GM19328 (cell line): ENCODE measurements around the gene ENTREP3.
"Not testable (repeated sequence)": the region's sequence is repeated elsewhere in the genome, so short reads cannot be mapped to it uniquely, and the experiment has no call there.

Source experiments
- ATAC-seq: cut with Tn5 transposase; IDR thresholded peaks from one replicate; pipeline ENCODE4 v1.9.1; 2021; ENCODE audit warnings: mild to moderate bottlenecking, moderate library complexity; ENCODE audit not compliant: unreplicated experiment

Gene ENTREP3

DNA sequence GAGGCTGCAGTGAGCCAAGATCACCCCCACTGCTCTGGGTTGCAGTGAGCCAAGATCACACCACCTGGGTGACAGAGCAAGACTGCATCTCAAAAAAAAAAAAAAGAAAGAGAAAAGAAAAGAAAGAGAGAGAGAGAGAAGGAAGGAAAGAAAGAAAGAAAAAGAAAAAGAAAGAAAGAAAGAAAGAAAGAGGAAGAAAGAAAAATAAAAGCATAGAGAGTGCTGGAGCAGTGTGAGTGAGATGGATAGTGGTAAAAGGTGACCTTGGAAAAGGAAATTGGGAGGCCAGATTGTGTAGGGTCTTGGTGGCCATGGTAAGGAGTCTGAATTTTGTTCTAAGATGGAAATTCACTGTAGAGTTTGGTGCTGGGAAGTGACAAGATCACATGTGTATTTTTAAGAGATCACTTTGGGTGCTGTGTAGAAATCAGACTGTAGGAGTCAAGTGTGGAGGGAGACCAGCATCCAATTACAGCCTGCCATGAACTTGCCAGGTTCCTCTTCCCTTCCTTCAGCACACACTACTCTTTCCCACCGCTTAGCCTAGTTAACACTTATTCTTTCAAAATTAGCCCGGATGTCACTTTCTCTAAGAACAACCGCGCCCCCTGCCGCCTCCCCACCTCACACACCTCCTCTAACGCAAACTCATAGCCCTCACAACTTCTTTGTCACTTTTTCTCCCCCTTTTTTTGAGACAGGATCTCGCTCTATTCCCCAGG is 28.9 kb downstream of the ENTREP3 start:
- ATAC-seq, result no peak

DNA sequence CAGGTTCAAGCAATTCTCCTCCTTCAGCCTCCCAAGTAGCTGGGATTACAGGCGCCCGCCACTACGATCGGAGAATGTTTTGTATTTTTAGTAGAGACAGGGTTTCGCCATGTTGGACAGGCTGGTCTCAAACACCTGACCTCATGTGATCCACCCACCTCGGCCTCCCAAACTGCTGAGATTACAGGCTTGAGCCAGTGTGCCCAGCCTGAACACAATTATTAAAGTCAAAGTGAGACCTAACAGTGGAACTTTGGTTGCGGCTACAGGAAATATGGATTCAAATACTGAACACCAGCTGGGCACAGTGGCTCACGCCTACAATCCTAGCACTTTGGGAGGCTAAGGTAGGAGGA is 29.9 kb downstream of the ENTREP3 start:
- not testable (repeated sequence) for ATAC-seq

- ATAC-seq, result no peak
Measured at GRCh38 chr1:155223047-155223446, 32.2 kb downstream of the ENTREP3 start.

DNA sequence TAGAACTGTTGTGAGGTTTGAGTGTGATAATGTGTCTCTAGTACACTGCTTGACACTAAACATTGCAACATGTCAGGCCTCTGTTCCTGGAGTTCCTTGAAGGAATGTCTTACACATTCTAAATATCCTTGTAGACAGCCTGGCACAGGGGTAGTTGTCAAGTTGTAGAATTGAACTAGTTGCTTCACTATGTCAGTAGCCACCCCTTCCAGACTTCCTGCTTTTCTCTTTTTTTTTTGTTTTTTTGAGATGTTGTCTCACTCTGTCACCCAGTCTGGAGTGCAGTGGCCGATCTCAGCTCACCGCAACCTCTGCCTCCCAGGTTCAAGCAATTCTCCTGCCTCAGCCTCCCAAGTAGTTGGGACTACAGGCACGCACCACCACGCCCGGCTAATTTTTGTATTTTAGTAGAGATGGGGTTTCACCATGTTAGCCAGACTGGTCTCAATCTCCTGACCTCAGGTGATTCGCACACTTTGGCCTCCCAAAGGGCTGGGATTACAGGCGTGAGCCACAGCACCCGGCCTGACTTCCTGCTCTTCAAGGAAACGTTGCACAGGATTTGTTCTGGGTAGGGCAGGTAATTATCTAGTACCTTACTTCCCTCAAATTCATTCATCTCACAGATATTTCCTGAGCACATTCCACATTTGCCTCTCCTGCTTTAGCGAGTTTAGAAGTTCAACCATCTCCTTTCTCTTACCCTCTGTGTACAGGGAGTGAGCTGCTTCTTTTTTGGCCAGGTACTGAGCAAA is 34.9 kb downstream of the ENTREP3 start:
- ATAC-seq, result not testable (repeated sequence)

DNA sequence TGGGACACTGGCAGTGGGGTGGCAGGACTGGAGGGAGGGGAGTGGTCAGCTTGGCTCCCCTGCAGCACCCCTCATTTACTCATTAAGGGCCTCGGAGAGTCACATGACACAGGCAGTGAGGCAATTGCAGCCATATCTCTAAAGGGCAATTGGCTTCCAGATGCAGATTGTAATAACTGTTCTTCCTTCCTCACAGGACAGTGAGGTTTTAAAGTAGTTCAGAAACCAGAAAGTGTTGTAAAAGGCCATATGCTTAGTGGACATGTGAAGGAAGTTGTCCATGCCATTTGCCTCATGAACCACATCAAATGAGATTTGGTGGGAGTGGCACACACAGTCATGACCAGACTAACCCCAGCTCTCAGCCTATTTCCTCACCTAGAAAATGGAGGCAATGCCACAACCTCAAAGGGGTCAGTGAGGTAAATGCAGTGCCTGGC is 35.7 kb downstream of the ENTREP3 start:
- ATAC-seq, result no peak

GRCh38 chr1:155218854-155219591 is 36.3 kb downstream of the ENTREP3 start:
- ATAC-seq, result no peak

- ATAC-seq, result not testable (repeated sequence)
Measured at GRCh38 chr1:155214702-155215101, 40.6 kb downstream of the ENTREP3 start.

DNA sequence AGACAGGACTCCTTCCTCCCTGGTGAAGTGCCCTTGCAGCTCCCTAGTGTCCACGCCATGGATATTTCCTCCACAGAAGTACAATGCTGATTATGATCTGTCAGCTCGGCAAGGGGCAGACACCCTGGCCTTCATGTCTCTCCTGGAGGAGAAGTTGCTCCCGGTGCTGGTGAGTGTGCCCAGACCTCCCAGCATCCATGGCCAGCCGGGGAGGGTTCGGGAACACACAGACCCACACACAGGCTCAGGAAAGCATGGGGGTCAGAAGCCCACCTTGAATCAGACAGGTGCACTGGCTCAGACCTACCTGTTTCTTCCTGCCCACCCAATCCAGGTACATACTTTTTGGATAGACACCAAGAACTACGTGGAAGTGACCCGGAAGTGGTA is 43.2 kb downstream of the ENTREP3 start:
- not testable (repeated sequence) for ATAC-seq

GRCh38 chr1:155211381-155212050 is 43.8 kb downstream of the ENTREP3 start:
- ATAC-seq, result not testable (repeated sequence)

GRCh38 chr1:155210314-155211104 is 44.8 kb downstream of the ENTREP3 start:
- ATAC-seq, result no peak

DNA sequence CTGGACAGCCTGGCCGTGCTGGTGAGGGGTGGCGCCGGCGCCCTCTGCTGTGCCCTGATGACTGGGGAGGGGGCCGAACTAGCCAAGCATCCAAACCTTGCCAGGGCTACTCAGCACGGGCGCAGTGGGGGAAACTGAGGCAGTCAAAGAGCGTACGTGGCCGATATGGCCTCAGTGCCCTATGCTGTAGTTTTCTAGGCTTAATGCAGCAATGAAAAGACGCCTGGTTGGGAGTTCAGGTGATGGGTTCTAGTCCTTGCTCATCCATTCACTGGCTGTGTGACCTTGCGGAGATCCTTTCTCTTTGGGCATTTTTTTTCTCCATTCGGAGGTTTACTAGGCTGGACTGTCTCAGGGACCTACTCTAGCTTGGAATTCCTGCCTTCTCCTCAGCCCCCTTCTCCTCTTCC is 46.0 kb downstream of the ENTREP3 start:
- no peak for ATAC-seq

DNA sequence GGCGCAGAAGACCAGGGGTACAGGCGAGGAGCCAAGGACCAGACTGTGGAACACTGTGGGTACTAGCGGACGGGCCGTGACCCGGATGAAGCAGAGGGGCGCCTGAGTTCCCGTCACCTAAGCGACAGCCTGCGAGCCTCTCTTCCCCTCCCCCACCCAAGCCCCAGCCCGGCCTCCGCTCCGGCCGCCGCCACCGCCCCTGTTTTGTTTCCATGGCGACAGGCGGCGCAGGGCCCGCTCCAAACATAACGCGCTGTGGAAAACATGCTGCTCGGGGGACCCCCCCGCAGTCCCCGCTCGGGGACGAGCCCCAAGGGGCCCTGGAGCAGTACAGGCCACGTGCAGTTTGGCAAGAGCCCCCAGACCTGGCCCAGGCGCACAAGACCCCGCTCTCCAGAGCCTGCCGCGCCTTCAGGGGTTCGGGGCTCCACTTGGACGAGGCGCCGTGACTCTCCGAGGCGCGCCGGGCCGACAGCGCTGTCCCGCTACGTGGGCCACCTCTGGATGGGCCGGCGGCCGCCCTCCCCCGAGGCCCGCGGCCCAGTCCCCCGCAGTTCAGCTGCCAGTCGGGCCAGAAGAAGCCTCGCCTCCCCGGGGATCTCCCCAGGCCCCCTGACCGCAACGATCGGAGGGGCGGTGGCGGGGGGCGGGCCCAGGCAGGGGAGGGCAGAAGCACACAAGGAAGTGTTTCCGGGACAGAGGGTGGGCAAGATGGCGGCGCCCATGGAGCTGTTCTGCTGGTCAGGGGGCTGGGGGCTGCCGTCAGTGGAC is 46.6 kb downstream of the ENTREP3 start, which contains the start of gene MTX1:
MTX1 (plus strand) TSS at position 155 of the 771 bp plus-strand sequence; CDS start at position 265, 110 bp downstream.
- no peak for ATAC-seq

GRCh38 chr1:155207806-155208540 is 47.3 kb downstream of the ENTREP3 start, which contains the start of gene THBS3:
TSS of gene THBS3 (minus strand) at chr1:155207897. CDS start at chr1:155207876, 21 bp downstream.
- no peak for ATAC-seq

DNA sequence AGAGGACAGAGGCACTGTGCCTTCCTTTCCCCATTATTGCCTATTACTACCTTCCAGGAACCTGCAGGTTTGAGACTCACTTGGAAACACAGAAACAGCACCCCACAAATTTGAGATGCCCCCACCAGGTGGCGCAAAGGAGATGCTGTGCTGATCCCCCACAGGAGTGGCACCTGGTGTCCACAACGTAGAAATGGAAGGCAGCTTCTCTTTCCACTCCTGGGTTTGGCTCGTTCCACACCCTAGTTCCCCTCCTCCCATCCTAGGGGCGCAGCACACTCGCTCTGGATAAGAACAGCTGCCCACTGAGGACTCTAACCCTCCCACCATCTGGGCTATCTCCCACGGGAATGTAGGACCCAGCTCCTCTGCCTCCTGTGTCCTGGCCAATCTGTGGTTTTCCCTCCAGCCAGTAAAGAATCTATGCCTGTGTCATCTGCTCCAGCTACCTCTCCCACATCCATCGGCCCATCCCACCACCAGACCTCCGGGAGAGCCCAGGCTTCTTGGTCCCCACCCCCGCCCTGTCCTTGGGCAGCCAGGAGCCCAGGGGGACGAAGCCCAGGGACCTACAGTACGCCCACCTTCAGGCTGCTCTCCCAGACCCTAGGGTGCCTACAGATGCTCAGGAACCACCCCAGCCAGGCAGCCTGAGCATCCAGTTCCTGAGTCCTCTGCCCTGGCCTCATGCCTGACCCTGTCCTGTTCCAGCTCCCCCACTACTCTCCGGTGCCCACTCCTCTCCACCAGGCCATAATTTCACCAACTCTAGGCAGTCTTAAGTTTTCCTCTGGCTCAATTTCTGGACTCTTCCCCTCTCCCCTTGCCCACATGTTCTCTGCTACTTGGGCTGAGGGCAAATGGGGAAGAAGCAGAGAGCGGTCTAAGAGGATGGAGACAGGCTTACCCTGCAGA is 48.1 kb downstream of the ENTREP3 start:
- ATAC-seq, result no peak

GRCh38 chr1:155205969-155206593 is 49.2 kb downstream of the ENTREP3 start:
- no peak for ATAC-seq

DNA sequence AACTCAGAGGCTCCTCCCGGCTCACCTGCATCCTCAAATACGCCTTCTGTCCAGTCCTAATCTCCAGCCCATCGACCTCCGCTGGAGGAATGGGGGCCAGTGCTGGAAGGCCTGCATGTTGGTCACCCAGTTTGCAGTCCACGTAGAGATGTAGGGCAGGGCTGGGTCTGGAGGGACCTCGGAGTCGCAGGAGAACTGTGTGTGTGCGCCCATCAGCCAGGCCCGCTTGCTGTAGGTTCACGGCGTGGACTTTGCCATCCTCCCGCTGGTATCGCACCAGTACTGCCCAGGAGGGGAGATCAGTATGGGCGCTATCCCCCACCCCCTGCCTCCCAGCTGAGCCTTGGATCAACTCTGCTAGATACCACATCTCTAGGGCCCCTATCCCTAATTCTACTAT is 50.2 kb downstream of the ENTREP3 start:
- no peak for ATAC-seq
